Fibroblast of the aortic adventitia (primary cell): ENCODE results near the gene SUV39H2. TPM values are rescaled to one million over a fixed set of nuclear protein-coding genes. Genes with fewer than 3 reads are reported as not detected.

Experiments
- DNase-seq: peaks from one replicate; pipeline ENCODE4 v3.0.0-alpha.2; 2010; ENCODE audit warnings: low read depth
- H3K4me3 ChIP-seq: 2 replicates; pipeline ENCODE4 v1.5.1; 2011; ENCODE audit warnings: low read depth, mild to moderate bottlenecking, control low read depth, low read length, moderate library complexity
- total RNA-seq: library from RNA; depleted of rRNA; stranded (reverse); fragments of >200 nt; gene quantifications from 2 replicates; pipeline ENCODE4 v1.2.3, GENCODE V29; 2012; ENCODE audit warnings: low replicate concordance
- TF ChIP-seq, protein P1 (sequence below): IDR thresholded peaks from 2 replicates; pipeline ENCODE4 v1.5.1; 2011; ENCODE audit warnings: mild to moderate bottlenecking, low read length, control low read depth, inconsistent platforms; ENCODE audit not compliant: insufficient read depth

SUV39H2 gene
- total RNA-seq, 1 donor, result 26.8 TPM

DNA sequence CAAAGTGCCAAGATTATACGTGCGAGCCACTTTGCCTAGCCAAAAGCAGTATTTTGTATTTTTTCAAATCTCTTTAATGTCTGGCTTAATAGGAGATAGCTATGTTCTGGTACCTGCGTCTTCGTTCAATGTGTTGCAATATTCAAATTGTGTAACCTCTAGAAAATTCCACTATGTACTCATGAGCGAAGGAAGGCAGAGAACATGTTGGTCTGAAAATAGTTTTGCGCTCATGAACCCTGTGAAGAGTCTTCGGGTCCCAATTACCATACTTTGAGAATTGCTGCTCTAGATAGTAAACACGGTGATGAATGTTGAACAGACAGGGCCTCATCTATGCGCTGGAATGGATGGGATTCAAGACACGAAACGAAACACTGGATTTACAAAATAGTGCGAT lies 2.7 kb upstream of the SUV39H2 start:
- TF ChIP-seq, protein P1, sequence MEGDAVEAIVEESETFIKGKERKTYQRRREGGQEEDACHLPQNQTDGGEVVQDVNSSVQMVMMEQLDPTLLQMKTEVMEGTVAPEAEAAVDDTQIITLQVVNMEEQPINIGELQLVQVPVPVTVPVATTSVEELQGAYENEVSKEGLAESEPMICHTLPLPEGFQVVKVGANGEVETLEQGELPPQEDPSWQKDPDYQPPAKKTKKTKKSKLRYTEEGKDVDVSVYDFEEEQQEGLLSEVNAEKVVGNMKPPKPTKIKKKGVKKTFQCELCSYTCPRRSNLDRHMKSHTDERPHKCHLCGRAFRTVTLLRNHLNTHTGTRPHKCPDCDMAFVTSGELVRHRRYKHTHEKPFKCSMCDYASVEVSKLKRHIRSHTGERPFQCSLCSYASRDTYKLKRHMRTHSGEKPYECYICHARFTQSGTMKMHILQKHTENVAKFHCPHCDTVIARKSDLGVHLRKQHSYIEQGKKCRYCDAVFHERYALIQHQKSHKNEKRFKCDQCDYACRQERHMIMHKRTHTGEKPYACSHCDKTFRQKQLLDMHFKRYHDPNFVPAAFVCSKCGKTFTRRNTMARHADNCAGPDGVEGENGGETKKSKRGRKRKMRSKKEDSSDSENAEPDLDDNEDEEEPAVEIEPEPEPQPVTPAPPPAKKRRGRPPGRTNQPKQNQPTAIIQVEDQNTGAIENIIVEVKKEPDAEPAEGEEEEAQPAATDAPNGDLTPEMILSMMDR, result no peak
- no peak overlapping the region for H3K4me3 ChIP-seq
- DNase-seq, result no peak

DNA sequence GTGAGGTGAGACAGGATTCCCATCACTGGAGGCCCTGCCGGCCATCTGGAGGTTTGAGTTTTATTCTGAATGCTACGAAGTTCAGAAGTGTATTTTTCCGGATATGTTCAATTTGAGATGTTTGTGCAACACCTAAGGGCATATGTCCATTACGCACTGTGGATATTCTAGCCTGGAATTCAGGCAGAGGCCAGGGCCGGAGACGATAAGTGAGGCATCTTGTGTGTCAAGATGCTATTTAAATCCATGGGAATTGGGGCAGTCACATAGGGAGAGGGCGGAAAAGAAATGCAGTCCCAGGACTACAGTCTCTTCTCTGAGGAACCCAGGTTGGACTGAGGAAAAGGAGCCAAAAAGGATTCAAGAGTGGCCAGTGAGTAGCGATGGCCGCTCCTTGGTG lies 1.9 kb upstream of the SUV39H2 start:
- H3K4me3 ChIP-seq, result peak overlapping the region; percentile 96
- no peak for DNase-seq
- TF ChIP-seq, protein P1, result no peak

DNA sequence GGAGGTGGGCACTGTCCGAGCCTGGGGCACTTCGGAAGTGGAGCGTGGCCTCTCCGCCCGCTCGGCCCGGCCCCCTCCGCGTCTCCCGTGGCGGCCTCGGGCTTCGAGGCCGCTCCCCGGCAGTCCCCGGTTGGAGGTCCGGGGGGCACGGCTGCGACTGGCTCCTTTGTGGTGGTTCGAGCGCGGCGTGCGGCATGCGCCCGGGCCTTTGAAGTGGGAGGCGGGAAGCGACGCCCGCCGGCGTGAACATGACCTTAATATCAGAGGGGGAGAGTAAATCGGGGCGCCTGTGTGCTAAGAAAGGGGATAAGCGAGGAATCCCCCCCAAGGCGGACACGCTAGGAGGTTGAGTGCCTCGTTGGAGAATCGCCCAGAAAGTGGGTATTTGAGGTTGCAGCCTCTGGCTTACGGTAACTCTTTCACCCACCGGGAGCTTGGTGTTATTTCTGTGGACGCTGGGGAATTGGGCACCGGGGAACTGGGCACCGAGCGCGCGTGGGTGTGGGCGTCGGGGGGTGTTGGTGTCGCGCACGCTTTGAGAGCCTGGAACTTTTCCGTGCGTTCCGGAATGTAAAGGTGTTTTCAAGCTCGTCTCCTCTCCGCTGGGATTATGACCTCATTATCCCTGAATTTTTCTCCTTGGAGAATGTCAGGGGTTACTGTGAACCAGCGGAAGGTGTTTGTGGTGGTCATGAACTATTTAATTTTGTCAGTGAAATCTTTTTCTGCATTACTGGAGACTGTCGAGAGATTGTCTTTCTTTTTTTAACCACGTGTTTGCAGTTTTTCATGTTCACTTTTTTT lies 660 bp downstream of the SUV39H2 start:
- peak overlapping the region; percentile 82 for H3K4me3 ChIP-seq
- TF ChIP-seq, protein P1, result no peak
- peak; percentile 11 for DNase-seq

DNA sequence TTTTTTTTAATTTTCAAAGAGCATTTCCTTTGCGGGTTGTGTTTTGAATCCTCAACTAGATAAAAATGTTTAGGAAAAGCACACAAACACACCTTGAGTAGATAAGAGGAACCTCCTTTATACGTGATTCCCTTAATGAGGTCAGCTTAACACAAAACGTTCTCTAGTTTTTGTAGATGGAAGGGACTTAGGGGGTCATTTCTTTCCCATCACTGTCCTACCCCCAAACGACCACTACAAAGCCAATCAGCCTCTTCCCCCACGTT lies 1.2 kb downstream of the SUV39H2 start:
- no peak for DNase-seq
- TF ChIP-seq, protein P1, result no peak
- peak overlapping the region; percentile 82 for H3K4me3 ChIP-seq

DNA sequence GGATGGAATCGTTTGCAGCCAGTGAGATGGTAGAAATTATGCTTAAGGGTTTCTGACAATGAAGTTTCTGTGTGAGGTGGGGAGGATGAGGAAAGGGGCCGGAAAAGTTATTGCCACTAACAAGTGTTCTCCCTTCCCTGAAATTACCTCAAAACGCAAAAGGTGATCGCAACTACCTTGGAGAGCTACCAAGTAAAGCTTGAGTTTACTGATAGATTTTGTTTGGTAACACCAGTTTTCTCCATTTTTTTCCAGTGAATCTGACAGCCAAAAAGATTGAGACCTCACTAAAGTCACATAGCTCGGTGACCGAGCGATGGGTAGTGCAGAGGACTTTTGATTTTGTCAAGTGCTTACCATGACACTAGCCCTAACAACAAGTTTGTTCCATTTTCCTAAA lies 1.6 kb downstream of the SUV39H2 start:
- peak; percentile 3 for DNase-seq
- peak overlapping the region; percentile 82 for H3K4me3 ChIP-seq
- TF ChIP-seq, protein P1, result no peak

DNA sequence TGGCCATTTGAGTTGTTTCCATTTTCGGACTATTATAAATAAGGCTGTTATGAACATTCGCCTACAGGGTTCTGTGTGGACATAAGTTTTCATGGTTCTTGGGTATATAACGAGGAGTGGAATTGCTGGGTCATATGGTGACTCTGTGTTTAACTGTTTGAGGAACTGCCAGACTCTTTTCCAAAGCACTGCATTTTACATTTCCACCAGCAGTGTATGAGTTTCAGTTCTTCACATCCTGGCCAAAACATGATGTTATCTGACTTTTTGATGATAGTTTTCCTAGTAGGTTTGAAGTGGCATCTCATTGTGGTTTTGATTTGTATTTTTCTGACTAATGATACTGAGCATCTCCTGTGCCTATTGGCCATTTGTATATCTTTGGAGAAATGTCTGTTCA lies 5.4 kb downstream of the SUV39H2 start:
- TF ChIP-seq, protein P1, result no peak
- DNase-seq, result no peak

DNA sequence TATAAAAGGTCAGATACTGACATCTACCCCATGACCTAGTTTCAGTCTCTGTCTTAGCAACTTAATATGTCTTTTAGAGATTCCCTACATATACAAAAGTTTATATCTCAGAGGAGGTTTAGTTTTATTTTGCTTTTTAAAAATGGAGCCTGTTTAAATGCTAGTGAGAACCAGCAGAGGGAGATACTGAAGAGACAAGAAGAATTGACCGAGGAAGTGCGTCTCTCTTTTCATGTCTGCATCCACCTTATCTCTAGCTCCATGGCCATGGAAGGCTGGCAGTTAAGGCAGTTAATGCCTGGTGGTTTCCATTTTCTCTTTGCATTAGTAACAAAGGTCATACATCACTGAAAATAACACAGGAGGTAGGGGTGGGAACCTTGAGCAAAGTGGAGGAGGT lies 10.7 kb downstream of the SUV39H2 start:
- DNase-seq, result peak; percentile 21

More for the DNA sequence above, 5.4 kb downstream of the SUV39H2 start:
- no peak overlapping the region for H3K4me3 ChIP-seq

More for the DNA sequence above, 10.7 kb downstream of the SUV39H2 start:
- TF ChIP-seq, protein P1, result peak; percentile 41
- no peak overlapping the region for H3K4me3 ChIP-seq
